HG03520 (cell line): Measurements from ENCODE around the gene SAMD15.
"Not testable (repeated sequence)": the region's sequence is repeated elsewhere in the genome, so short reads cannot be mapped to it uniquely, and the experiment has no call there.

Experiments used
- ATAC-seq: cut with Tn5 transposase; IDR thresholded peaks from one replicate; pipeline ENCODE4 v1.9.1; 2021; ENCODE audit warnings: mild to moderate bottlenecking, moderate library complexity; ENCODE audit not compliant: unreplicated experiment

Gene SAMD15

GRCh38 chr14:77375164-77375950, 1.8 kb upstream of the SAMD15 start:
- no peak for ATAC-seq

DNA sequence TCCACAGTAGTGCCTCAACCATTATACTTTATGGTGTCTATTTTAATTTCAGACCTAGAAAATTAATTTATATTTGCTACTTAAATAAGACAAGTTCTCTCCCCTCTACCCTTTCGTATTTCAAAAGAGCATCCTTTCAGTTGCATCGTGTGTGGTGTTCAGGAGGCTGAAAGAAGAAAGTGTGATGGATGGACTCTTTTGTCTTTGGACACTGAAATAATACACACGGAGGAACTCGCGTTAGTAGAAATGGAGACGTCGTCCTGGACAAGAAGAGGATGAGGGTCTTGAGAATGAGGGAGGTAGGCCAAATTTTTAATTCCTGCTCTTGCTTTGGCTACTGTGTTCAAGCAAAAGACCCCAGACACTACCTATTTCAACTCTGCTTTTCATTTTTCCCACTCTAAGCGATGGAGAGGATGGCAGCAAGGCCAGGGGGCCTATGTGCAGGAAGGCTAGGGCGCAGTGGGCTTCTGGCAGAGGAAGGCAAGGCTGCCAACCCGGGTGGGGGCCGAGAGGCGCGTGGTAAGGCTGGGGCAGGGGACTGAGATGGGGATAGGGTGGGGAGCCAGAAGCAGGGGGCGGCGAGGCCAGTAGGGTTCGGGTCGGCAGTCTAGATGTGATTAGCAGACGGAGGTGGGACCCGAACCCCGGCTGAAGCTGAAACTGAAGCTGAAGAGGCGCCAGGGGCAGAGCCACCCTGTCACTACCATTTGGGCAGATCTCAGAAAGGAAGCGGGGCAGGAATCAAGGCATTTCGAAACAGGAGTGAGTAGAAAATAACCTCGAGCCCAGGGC, 1.0 kb upstream of the SAMD15 start:
- ATAC-seq: peak; percentile 13

DNA sequence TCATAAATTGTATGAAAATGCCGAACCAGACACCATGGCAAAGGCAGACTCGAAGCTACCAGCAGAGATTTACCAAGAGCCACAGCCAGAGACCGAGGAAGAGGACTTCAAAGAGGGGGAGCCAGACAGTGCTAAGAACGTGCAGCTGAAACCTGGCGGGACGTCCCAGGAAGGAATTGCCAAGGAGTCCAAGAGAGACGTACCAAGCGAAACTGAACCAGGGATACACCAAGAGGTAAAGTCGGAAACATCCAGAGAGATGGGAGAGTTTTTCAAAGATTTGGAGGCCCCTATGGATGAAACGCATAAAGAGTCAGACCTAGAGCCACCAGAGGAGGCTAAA, 294 bp downstream of the SAMD15 start:
- no peak for ATAC-seq

- no peak for ATAC-seq
These were observed 1.5 kb downstream of the SAMD15 start for GRCh38 chr14:77378701-77379100.

DNA sequence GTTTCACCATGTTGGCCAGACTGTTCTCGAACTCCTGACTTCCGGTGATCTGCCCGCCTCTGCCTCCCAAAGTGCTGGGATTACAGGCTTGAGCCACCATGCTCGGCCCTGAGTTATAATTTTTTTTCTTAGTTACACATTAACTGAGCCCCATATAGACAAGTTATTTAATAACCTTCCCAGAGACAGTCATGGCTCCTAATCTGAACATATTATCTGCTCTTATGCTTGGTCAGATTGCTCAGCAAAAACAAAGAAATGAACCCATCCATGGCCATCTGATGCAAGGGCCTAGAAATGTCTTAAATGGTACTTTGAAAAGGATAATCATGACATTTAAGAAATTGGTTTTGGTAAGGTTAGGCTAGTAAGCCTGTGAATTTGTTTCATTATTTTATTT, 13.0 kb downstream of the SAMD15 start:
- ATAC-seq: no peak

DNA sequence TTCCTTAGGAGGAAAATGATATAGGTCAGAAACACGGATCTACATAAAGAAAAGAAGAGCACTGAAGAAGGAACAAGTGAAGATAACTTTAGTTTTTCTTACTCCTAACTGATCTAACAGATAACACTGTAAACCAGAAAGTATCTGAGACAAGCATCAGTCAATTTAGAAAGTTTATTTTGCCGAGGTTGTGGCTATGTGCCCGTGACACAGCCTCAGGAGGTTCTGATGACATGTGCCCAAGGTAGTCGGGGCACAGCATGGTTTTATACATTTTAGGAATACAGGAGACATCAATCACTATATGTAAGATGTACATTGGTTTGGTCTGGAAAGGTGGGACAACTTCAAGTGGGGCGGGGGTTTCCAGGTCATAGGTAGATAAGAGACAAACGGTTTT, 23.0 kb downstream of the SAMD15 start:
- ATAC-seq: no peak

- ATAC-seq: no peak
These were observed 26.6 kb downstream of the SAMD15 start for GRCh38 chr14:77403768-77404167.

GRCh38 chr14:77406086-77406485, 28.9 kb downstream of the SAMD15 start:
- no peak for ATAC-seq

DNA sequence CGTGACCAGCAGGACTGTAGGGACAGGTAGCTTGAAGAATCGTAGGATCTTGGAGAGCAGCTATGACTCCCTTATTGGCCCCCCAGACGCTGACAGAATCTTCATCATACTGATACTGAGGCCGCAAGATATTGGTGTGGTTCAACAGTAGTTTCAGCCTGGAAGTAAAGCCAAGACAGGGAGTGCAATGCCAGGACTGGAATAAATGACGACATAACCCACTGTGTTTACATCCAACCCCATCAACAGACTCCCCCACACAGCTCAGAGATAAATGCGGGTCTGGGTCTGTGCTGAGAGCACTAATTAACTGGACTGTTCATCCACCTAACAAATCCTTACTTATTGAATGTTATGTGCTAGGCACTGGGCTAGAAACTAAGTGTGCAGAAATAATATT, 29.5 kb downstream of the SAMD15 start:
- ATAC-seq: no peak

GRCh38 chr14:77407158-77407557, 30.0 kb downstream of the SAMD15 start:
- ATAC-seq: no peak

DNA sequence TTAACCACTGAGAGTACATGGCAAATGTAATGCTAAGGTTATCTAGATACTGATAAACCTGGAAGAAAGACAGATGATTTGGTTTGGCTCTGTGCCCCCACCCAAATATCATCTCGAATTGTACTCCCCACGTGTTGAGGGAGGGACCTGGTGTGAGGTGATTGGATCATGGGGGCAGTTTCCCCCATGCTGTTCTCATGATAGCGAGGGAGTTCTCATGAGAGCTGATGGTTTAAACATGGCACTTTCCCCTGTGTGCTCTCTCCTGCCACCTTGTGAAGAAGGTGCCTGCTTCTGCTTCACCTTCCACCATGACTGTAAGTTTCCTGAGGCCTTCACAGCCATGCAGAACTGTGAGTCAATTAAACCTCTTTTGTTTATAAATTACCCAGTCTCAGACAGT, 32.0 kb downstream of the SAMD15 start:
- ATAC-seq: no peak

GRCh38 chr14:77415403-77416030, 38.3 kb downstream of the SAMD15 start:
- not testable (repeated sequence) for ATAC-seq

DNA sequence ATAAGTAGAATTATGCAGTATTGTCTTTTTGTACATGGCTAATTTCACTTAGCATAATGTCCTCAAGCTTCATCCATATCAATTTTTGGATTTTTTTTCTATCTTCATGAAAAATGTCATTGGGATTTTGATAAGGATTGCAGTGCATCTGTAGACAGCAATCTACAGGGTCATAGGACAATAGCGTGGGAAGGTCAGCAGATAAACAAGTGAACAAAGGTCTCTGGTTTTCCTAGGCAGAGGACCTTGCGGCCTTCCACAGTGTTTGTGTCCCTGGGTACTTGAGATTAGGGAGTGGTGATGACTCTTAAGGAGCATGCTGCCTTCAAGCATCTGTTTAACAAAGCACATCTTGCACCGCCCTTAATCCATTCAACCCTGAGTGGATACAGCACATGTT, 38.9 kb downstream of the SAMD15 start:
- ATAC-seq: not testable (repeated sequence)

DNA sequence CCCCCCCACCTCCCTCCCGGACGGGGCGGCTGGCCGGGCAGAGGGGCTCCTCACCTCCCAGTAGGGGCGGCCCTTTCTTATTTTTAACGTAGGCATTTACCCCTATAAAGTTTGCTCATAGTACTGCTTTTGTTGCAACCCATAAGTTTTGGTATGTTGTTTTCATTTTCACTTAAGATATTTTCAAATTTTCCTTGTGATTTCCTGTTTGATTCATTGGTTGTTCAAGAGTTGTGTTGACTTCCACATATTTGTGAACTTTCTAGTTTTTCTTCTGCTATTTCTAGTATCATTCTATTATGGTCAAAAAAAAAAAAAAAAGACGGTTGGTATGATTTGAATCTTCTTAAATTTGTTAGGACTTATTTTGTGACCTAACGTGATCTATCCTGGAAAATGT, 39.7 kb downstream of the SAMD15 start:
- ATAC-seq: no peak

DNA sequence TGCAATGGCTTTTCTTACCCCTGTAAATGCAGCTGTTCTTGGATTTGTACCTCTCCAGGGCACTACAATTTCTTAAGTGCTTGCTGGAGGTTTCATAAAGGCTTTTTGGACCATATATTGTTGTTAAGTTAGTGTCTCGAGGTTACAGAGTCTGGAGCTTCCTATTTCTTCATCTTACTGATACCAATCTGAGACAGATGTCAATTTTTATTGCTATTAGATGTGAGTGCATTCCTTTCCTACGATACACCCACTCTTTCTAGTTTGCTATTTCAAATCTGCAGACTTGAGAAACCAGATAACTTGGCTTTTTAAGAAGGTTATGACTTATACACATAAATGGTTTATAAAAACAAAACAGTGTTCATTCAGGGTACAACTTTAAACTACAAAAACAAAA, 44.0 kb downstream of the SAMD15 start:
- ATAC-seq: no peak

GRCh38 chr14:77423423-77423822, 46.2 kb downstream of the SAMD15 start, which contains the start of gene NOXRED1:
Gene NOXRED1, minus strand, starts transcription at chr14:77423523. Its CDS starts 634 bp downstream, at chr14:77422889.
- no peak for ATAC-seq

GRCh38 chr14:77424862-77425261, 47.7 kb downstream of the SAMD15 start:
- no peak for ATAC-seq

- no peak for ATAC-seq
These were observed 49.2 kb downstream of the SAMD15 start for GRCh38 chr14:77426396-77426795.

DNA sequence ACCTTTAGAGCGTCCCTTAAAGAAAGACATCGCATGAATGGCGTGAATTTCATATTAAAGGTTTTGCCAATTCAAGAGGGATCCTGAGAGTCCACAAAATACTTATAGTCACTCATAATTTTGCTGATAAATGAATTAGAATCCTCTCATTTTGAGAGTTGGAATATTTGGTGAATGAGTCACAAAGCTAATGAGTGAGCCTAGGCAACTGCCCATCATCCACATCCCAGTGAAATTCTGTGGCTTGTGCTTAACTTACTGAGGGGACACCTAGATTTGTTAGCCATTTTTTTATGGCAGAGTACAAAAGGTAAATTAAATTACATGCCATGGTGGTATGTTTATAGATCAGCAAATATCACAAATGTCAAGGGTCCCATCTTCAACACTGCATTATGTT, 58.9 kb downstream of the SAMD15 start:
- no peak for ATAC-seq

DNA sequence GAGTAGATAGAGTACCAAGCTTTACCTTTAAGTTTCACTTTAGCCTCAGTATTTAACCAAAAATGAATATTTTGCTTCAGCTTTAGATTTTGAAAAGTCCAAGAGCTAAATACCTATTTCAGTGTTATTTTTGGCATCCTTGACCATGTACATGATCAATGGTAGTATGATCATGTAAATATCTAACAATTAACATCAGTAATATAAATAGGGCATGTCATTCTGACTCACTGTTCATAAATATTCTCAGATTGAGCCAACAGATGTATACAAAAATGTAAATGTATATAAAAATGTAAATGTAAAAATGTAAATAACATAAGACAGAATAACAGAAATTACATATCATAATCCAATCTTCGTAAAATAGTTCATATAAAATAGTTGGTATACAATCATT, 61.4 kb downstream of the SAMD15 start:
- no peak for ATAC-seq

GRCh38 chr14:77439861-77440260, 62.7 kb downstream of the SAMD15 start:
- no peak for ATAC-seq
